H1 (cell line): ENCODE results near the gene HTR2A. TPM values are rescaled to one million over a fixed set of nuclear protein-coding genes. Genes with fewer than 3 reads are reported as not detected.

Source experiments
- CTCF ChIA-PET: fragments of 300-600 bp; sonication (Branson Sonifier 250); formaldehyde crosslinking; loops from one replicate; lab custom pipeline; 2021; ENCODE audit not compliant: partially characterized antibody; lab: Charles Lee
- POLR2A ChIA-PET: fragments of 300-600 bp; sonication (Branson Sonifier 250); formaldehyde crosslinking; loops from one replicate; lab custom pipeline; 2021; ENCODE audit warnings: inconsistent platforms; ENCODE audit not compliant: partially characterized antibody; lab: Charles Lee
- DNase-seq, 2 experiments: peaks; one replicate each; pipeline versions ENCODE4 v3.0.0 to v3.0.0-alpha.2; 2010 to 2022; ENCODE audit warnings: low spot score in 2 of 2, low read depth in 1 of 2, mixed read lengths in 1 of 2
- FAIRE-seq: peaks from 2 replicates; lab custom pipeline; 2011; peaks lifted over from hg19 to GRCh38; lab: Jason Lieb, UNC
- H2AFZ ChIP-seq: 2 replicates; pipeline ENCODE4 v1.8.1; 2012; ENCODE audit warnings: low read length, inconsistent platforms
- H2AK5ac ChIP-seq: 2 replicates; pipeline ENCODE4 v1.6.1; 2013; ENCODE audit warnings: low read depth, low read length
- H2BK120ac ChIP-seq: replicated peaks from 2 replicates; pipeline ENCODE3; 2013; ENCODE audit warnings: low read depth, low read length, inconsistent platforms
- H2BK12ac ChIP-seq: 2 replicates; pipeline ENCODE4 v1.6.1; 2013; ENCODE audit warnings: low read depth, low read length
- H2BK15ac ChIP-seq: 2 replicates; pipeline ENCODE4 v1.6.1; 2013; ENCODE audit warnings: low read length
- H2BK20ac ChIP-seq: 2 replicates; pipeline ENCODE4 v1.6.1; 2013; ENCODE audit warnings: low read length
- H2BK5ac ChIP-seq: 2 replicates; pipeline ENCODE4 v1.6.1; 2013; ENCODE audit warnings: low read depth, low read length
- H3K14ac ChIP-seq: 2 replicates; pipeline ENCODE4 v1.6.1; 2013; ENCODE audit warnings: inconsistent platforms; ENCODE audit not compliant: insufficient read length
- H3K18ac ChIP-seq: 2 replicates; pipeline ENCODE4 v1.6.1; 2013; ENCODE audit warnings: low read length; ENCODE audit errors: extremely low read depth
- H3K23ac ChIP-seq: 2 replicates; pipeline ENCODE4 v1.6.1; 2013; ENCODE audit warnings: inconsistent platforms; ENCODE audit not compliant: insufficient read length
- H3K23me2 ChIP-seq: 2 replicates; pipeline ENCODE4 v1.6.1; 2013; ENCODE audit warnings: low read depth, low read length
- H3K27ac ChIP-seq: 2 replicates; pipeline ENCODE4 v1.6.1; 2011; ENCODE audit warnings: low read depth, low read length, inconsistent platforms
- H3K27me3 ChIP-seq, 4 experiments: replicated peaks in 1 of 4; 1 replicate in 1 of 4; 2 replicates in 3 of 4; pipeline versions ENCODE4 v1.6.1 to v1.8.1; 2011 to 2013; ENCODE audit warnings: low read length in 3 of 4, mild to moderate bottlenecking in 3 of 4, inconsistent platforms in 2 of 4, mixed read lengths in 2 of 4, moderate library complexity in 1 of 4; ENCODE audit not compliant: control insufficient read depth in 3 of 4, insufficient read depth in 3 of 4; ENCODE audit errors: extremely low read depth in 1 of 4
- H3K36me3 ChIP-seq, 4 experiments: 2 replicates each; pipeline versions ENCODE4 v1.6.1 to v1.8.1; 2011 to 2013; ENCODE audit warnings: mild to moderate bottlenecking in 4 of 4, low read length in 3 of 4, moderate library complexity in 2 of 4, control low read depth in 1 of 4, inconsistent platforms in 1 of 4; ENCODE audit not compliant: insufficient read depth in 4 of 4, control insufficient read depth in 2 of 4
- H3K4ac ChIP-seq: replicated peaks from 2 replicates; pipeline ENCODE3; 2013; ENCODE audit warnings: low read length, low read depth, mixed read lengths, inconsistent platforms; ENCODE audit not compliant: insufficient read length
- H3K4me1 ChIP-seq, 4 experiments: replicated peaks in 1 of 4; 1 replicate in 1 of 4; 2 replicates in 3 of 4; pipeline versions ENCODE4 v1.6.1 to v1.8.1; 2011 to 2013; ENCODE audit warnings: low read length in 3 of 4, inconsistent platforms in 2 of 4, mixed read lengths in 1 of 4; ENCODE audit not compliant: insufficient read depth in 4 of 4, control insufficient read depth in 3 of 4
- H3K4me2 ChIP-seq, 2 experiments: 2 replicates each; pipeline versions ENCODE4 v1.6.1 to v1.8.1; 2011 to 2013; ENCODE audit warnings: low read depth in 2 of 2, low read length in 2 of 2, control low read depth in 1 of 2, inconsistent platforms in 1 of 2, mild to moderate bottlenecking in 1 of 2; ENCODE audit not compliant: insufficient read depth in 1 of 2
- H3K4me3 ChIP-seq, 4 experiments: fragments of 200-600, 300-600 bp in 1 of 4; sonication (generic), shearing (Covaris generic), sonication (Bioruptor Twin) in 1 of 4; 2 replicates each; pipeline versions ENCODE4 v1.5.1 to v1.8.1; 2011 to 2016; ENCODE audit warnings: low read length in 4 of 4, low read depth in 3 of 4, control low read depth in 2 of 4, inconsistent platforms in 2 of 4, mild to moderate bottlenecking in 2 of 4, mixed read lengths in 1 of 4, moderate library complexity in 1 of 4; ENCODE audit not compliant: insufficient read depth in 2 of 4; ENCODE audit errors: extremely low read depth in 1 of 4
- H3K56ac ChIP-seq: replicated peaks from 2 replicates; pipeline ENCODE3; 2013; ENCODE audit warnings: low read depth, mild to moderate bottlenecking, mixed read lengths, low read length, inconsistent platforms; ENCODE audit not compliant: insufficient read length
- H3K79me1 ChIP-seq: 2 replicates; pipeline ENCODE4 v1.6.1; 2013; ENCODE audit warnings: low read depth, low read length, control low read depth
- H3K79me2 ChIP-seq, 2 experiments: 2 replicates each; pipeline versions ENCODE4 v1.6.1 to v1.8.1; 2012 to 2013; ENCODE audit warnings: low read length in 2 of 2, mild to moderate bottlenecking in 2 of 2, inconsistent platforms in 1 of 2; ENCODE audit not compliant: insufficient read depth in 2 of 2, control insufficient read depth in 1 of 2
- H3K9ac ChIP-seq, 4 experiments: replicated peaks in 1 of 4; 1 replicate in 1 of 4; 2 replicates in 3 of 4; pipeline versions ENCODE4 v1.6.1 to v1.8.1; 2011 to 2013; ENCODE audit warnings: low read depth in 3 of 4, low read length in 3 of 4, control low read depth in 2 of 4, mild to moderate bottlenecking in 2 of 4, moderate library complexity in 2 of 4, inconsistent platforms in 1 of 4; ENCODE audit errors: extremely low read depth in 1 of 4
- H3K9me3 ChIP-seq, 2 experiments: 2 replicates each; pipeline versions ENCODE4 v1.6.1 to v1.8.1; 2012 to 2013; ENCODE audit warnings: mild to moderate bottlenecking in 2 of 2, moderate library complexity in 2 of 2, control low read depth in 1 of 2, inconsistent platforms in 1 of 2, low read depth in 1 of 2, low read length in 1 of 2, mixed read lengths in 1 of 2; ENCODE audit not compliant: insufficient read depth in 2 of 2
- H4K20me1 ChIP-seq, 2 experiments: replicated peaks in 1 of 2; 2 replicates each; pipeline versions ENCODE3 to v1.8.1; 2011 to 2013; ENCODE audit warnings: inconsistent platforms in 2 of 2, low read length in 2 of 2, mild to moderate bottlenecking in 1 of 2; ENCODE audit not compliant: insufficient read depth in 2 of 2, control insufficient read depth in 1 of 2
- H4K5ac ChIP-seq: 2 replicates; pipeline ENCODE4 v1.6.1; 2013; ENCODE audit warnings: low read length, low read depth, mixed read lengths, inconsistent platforms; ENCODE audit not compliant: insufficient read length
- H4K8ac ChIP-seq: 2 replicates; pipeline ENCODE4 v1.8.0; 2013; ENCODE audit warnings: mild to moderate bottlenecking, moderate library complexity, low read length, inconsistent platforms; ENCODE audit not compliant: insufficient read depth; ENCODE audit errors: extremely low read depth
- H4K91ac ChIP-seq: replicated peaks from 2 replicates; pipeline ENCODE3; 2013; ENCODE audit warnings: low read length, mixed read lengths, inconsistent platforms; ENCODE audit not compliant: insufficient read length
- POLR2A ChIP-seq, 2 experiments: IDR thresholded peaks; 1 replicate in 1 of 2; 2 replicates in 1 of 2; pipeline ENCODE4 v1.6.1; 2011; ENCODE audit warnings: low read depth in 2 of 2, low read length in 2 of 2, mild to moderate bottlenecking in 2 of 2; ENCODE audit errors: control extremely low read depth in 1 of 2
- YY1 ChIP-seq: IDR thresholded peaks from 2 replicates; pipeline ENCODE4 v1.6.1; 2011; ENCODE audit warnings: low read depth, mild to moderate bottlenecking, low read length
- WGBS, 2 experiments: shearing (Covaris generic) in 1 of 2; methylation state at CpG; one replicate each; pipeline versions ENCODE4 v1.1.6 to v1.1.7; 2013 to 2015; ENCODE audit warnings: low lambda C conversion rate in 2 of 2, mixed read lengths in 2 of 2, inconsistent platforms in 1 of 2, low coverage in 1 of 2, missing lambda C conversion rate in 1 of 2; ENCODE audit not compliant: insufficient replicate concordance in 2 of 2, insufficient coverage in 1 of 2, insufficient read length in 1 of 2; ENCODE audit errors: extremely low coverage in 1 of 2, missing lambda C conversion rate in 1 of 2; 5-methylcytosine and 5-hydroxymethylcytosine counted together
- polyA plus RNA-seq, 7 experiments: library from polyadenylated mRNA; depleted of rRNA in 3 of 7; stranded (reverse) in 5 of 7; unstranded in 2 of 7; fragments of >200 nt in 5 of 7; fragments of 200-250 nt in 2 of 7; gene quantifications; 1 replicate in 5 of 7; 2 replicates in 1 of 7; 4 replicates in 1 of 7; pipeline versions ENCODE4 v1.2.1 to v1.2.3, GENCODE V29; 2011 to 2013; ENCODE audit warnings: missing spikeins in 2 of 7, mixed read lengths in 2 of 7
- total RNA-seq: library from RNA; stranded (reverse); fragmentation: NEBNext Ultra II Directional; extraction: Animal tissue kit (Norgen Biotek cat#: 25700); gene quantifications from 2 replicates; pipeline ENCODE4 v1.2.1, GENCODE V29; 2021

HTR2A gene
- total and polyA plus RNA-seq, 2 of the 8 experiments (the other 6 are each of a cell fraction or from before 2014, with no cell fraction given) = not detected

DNA sequence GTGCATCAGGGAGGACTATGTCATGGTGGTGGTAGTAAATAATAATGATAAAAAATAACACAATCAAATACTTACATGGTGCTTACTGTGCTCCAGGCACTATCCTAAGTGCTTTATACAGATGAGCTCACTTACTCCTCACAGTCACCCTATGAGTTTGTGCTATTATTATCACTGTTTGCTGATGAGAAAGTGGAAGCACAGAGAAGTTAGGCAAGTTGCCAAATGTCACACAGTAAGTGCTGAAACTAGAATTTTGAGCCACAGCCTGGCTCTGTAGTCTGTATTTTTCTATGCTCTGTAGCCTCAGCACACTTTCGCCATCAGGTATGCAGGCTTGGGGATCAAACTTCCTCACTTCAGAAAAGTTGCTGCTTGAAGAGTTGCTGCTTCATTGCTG is 46.6 kb downstream of the HTR2A start:
- H3K56ac ChIP-seq = no peak overlapping the region
- H2BK15ac ChIP-seq = no peak overlapping the region
- no peak overlapping the region for H2BK12ac ChIP-seq
- H4K8ac ChIP-seq = no peak overlapping the region
- no peak overlapping the region for H3K27ac ChIP-seq
- H3K23ac ChIP-seq = no peak overlapping the region
- H3K79me2 ChIP-seq = no peaks in the 10 kb centered on the region
- no peak overlapping the region for H3K14ac ChIP-seq
- H3K4me3 ChIP-seq = no peak overlapping the region
- no peaks in the 10 kb centered on the region for H3K79me1 ChIP-seq
- H3K9me3 ChIP-seq = no peaks in the 10 kb centered on the region
- H3K9ac ChIP-seq = no peak overlapping the region
- H3K36me3 ChIP-seq = no peaks in the 10 kb centered on the region
- 76% methylated on average over 1 of the region's 1 CpG; no CpG with 5 or more reads in 1 of the 2 experiments for WGBS, 2 experiments
- no peak overlapping the region for H4K5ac ChIP-seq
- no peak overlapping the region for H3K4me2 ChIP-seq
- H3K4ac ChIP-seq = no peak overlapping the region
- H3K23me2 ChIP-seq = no peaks in the 10 kb centered on the region
- CTCF ChIA-PET = interaction anchor here (0.9 kb wide), 1 partner anchor 11 kb away, joined by 3 read pairs; no protein-coding TSS in a partner anchor
- POLR2A ChIA-PET = no interaction called here
- no peak overlapping the region for H2BK120ac ChIP-seq
- no peak overlapping the region for H2BK5ac ChIP-seq
- H3K18ac ChIP-seq = no peak overlapping the region
- no peak overlapping the region for H2AFZ ChIP-seq
- H4K20me1 ChIP-seq = no peaks in the 10 kb centered on the region
- H3K27me3 ChIP-seq = no peaks in the 10 kb centered on the region
- TF ChIP-seq POLR2A (IDR thresholded peaks at IDR 0.05; ENCODE audit: control extremely low read depth in 1 of 2, low read depth in 2 of 2, low read length in 2 of 2) (no peak), YY1 (no peak)
- H3K4me1 ChIP-seq = no peaks in the 10 kb centered on the region
- H4K91ac ChIP-seq = no peak overlapping the region
- DNase-seq = no peak
- H2BK20ac ChIP-seq = no peak overlapping the region
- FAIRE-seq = no peak
- no peak overlapping the region for H2AK5ac ChIP-seq
